HG03571 (cell line): ENCODE data around the gene MECP2.
A peak's percentile ranks its signal among the peaks of the same experiment; 100 is the strongest.

Source experiments
- ATAC-seq: cut with Tn5 transposase; IDR thresholded peaks from one replicate; pipeline ENCODE4 v1.9.1; 2021; ENCODE audit not compliant: unreplicated experiment

MECP2 gene

GRCh38 chrX:154019633-154020528 lies 77.6 kb downstream of the MECP2 start, which contains the start of gene IRAK1:
TSS of gene IRAK1 (minus strand) at chrX:154019902. CDS start at chrX:154019812, 90 bp downstream.
- peak; percentile 56 for ATAC-seq

- ATAC-seq = no peak
Observed at GRCh38 chrX:154019061-154019621, 78.4 kb downstream of the MECP2 start.

DNA sequence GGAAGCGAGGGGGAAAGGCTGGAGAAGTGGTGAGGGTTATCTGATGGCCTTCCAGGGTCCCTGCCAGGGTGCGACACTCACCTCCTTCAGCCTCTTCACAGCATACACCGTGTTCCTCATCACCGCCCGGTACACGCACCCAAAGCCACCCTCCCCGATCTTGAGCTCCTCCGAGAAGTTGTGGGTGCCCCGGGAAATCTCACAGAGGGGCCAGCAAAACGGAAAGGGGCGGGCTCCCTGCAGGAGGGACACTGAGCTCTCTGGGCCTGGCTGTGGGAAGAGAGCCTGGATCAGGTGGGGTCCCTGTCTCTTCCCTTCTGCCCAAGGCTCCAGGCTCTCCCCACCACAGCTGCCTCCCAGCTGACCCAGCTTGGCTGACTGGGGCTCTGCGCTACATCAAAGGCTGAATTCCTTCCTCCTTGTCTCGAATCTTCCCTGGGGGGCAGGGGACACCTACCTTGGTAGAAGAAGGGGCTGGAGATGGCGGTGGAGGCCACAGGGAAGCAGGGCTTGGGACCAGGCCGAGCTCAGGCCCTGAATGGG lies 78.9 kb downstream of the MECP2 start:
- no peak for ATAC-seq

GRCh38 chrX:154017766-154018517 lies 79.6 kb downstream of the MECP2 start:
- ATAC-seq = no peak

DNA sequence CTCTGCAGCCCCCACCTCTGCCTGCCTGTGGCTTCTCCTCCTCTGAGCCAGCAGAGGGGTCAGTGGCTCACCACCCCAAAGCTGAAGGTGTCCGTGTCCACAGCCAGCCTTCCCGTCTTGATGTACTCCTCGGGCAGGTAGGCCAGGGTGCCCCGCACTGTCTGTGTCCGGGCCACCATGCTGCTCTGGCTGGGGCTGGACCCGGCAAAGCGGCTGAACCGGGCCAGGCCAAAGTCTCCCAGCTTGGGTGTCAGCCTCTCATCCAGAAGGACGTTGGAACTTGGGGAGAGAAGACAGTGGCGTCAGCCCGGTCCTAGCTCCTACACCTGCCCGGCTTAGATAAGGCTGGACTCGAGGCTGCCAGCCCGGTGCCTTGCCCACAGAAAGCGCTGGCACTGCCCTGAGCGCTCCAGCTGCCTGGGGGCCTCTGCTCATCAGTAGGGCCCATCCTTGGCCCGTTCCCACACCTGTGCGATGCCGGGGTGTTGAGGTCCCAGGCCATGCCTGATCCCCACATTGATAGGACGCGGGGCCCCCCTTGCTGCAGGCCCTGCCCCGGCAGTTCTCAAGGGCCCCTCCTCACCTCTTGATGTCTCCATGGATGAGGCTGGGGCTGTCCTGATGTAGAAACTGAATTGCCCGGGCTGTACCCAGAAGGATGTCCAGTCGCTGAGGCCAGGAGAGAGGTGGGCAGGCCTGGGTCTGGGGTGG lies 81.0 kb downstream of the MECP2 start:
- ATAC-seq = no peak

DNA sequence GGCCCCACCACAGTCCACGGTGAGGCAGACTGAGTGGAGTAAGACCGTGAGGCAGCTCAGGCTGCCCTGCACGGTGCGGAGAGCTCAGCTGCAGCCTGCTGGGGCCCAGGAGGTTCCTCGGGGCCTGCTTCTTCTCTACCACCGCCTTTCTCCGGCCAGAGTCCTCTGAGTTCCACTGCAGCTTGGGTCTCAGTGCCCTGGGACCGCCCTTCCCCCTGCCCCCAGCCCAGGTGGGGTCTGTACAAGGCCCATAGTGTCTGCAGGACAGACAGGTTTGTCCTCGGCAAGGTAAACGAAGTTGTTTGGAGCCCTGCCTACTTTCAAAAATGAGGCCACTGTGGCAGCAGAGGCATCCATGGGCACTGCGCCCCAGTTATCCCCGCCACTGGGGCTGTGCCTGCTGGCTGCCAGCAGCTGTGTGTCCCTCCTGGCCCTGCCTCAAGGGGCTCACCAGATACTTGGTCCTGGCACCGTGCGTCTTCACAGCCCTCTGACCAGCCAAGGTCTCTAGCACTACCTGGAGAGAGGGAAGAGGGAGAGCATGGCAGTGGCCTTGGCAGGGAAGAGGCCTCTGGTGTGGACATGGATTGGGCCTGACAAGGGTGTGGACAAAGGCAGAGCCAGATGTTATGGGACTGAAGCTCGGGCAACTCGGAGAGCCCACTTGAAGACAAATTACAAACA lies 81.8 kb downstream of the MECP2 start:
- ATAC-seq = no peak

DNA sequence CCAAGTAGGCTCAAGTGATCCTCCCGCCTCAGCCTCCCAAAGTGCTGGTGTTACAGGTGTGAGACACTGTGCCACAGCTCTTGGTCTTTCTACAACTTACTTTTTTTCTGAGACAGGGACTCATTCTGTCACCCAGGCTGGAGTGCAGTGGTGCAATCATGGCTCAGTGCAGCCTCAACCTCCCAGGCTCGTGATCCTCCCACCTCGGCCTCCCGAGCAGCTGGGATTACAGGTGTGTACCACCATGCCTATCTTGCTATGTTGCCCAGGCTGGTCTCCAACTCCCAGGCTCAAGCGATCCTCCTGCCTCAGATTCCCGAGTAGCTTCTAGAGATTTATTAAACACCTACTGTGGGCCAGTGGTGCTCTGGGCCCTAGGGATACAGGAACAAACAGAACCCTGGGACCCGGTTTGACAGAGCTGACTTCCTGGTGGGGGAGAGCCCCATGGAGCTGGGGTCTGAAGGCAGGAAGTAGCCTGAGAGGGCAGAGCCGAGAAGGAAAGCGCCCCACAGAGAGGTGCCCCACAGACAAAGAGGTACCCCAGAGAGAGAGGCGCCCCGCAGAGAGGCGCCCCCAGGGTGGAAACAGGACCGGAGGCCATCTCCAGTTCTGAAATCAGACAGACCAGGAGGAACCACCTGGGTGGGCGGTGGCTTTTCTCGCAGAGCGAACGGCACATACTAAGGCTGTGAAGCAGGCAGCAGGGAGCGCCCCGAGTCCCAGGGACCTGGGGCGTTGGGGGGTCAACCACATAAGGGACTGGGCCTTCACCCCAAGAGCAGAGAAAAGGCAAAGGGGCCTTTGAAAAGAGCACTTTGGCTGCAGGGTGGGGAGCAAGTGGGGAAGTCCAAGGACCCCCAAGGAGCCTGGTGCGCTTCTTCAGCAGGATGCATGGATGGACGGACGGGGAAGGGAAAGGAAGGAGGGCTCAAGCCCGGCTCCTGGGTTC lies 82.8 kb downstream of the MECP2 start:
- no peak for ATAC-seq

DNA sequence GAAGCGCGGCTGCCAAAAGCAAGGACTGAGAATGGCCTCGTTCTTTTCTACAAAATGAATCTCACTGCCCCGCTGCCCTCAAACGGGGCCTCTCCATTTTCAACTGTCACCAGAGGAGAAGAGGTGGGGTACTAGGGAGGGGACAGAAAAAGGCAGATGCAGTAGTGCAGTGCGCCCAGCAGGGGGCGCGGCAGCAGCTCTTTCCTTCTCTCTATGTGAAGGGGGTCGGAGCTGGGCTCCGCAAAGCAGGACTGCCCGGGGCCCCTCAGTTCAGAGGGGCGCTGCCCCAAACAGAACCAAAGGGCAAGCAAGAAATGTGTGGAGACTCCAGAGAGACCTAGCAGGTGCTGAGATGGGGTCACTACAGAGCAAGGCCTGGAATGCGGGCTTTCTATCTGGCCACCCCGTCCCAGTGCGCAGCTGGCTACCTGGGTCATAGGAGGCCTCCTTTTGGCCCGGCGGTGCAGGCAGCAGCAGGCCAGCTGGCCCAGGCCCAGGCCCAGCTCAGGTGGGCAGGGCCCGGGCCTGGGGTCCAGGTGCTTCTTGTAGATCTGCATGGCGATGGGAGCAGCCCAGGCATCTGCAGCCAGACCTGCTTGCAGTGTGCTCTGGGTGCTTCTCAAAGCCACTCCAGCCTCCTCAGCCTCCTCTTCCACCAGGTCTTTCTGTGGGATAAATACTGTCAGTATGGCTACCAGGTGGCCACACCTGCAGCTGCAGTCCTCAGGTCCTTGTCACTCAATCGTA lies 83.7 kb downstream of the MECP2 start:
- ATAC-seq = no peak

- ATAC-seq = no peak
Observed at GRCh38 chrX:154013001-154013421, 84.5 kb downstream of the MECP2 start.

GRCh38 chrX:154012336-154012991 lies 85.1 kb downstream of the MECP2 start:
- no peak for ATAC-seq

GRCh38 chrX:154011376-154012335 lies 85.9 kb downstream of the MECP2 start:
- ATAC-seq = no peak

DNA sequence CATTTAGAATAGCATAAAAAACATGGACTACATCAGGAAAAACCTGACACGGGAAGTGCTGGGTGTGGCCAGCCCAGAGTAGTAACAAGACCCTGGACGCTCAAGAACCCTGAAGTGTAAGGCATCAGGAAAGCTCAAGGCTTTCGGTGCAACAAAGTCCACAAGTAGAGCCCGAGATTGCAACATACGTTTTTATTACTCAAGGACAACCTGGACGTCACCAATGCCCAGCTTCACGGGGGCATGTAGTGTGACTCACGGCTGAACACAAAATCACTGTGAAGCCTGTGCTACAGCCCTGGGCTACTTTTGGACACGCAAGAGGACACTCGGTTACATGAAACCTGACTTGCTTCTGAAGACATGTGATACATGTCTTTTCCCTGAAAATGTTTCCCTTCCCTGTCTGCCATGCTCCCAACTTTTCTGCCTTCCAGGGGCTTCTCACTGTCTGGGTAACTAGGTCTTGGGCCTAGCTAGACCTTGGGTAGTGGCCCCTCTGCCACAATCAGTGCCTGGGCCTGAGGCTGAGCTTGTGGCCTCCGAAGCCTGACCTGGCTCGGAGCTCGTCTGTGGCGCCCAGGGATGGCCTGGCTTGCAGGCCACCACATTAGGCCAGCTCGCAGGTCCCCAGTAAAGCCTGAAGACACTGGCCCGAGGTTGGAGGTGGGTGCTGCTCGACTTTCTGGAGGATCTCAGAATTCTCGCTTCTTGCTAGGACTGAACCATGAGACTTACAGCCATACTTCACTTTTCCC lies 87.0 kb downstream of the MECP2 start:
- no peak for ATAC-seq

- no peak for ATAC-seq
Observed at GRCh38 chrX:154008521-154008920, 89.0 kb downstream of the MECP2 start.

DNA sequence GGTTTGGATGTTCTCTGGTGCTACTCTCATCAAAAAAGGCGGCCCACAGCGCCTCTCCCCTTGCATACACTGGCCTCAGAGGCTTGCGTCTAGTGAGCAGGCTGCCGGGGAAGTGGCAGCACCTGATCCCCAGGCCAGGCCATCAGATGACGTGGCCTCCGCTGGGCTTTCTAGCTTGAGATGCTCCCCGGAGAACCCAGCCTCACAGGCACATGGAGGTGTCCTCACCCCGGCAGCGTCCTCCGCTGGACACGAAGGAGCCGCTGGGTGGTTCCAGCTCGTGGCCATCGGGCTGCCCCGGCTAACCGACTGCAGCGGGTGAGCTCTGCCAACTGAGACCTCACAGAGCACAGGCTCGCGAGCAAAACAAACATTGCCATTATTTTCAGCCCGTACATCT lies 90.6 kb downstream of the MECP2 start:
- no peak for ATAC-seq

DNA sequence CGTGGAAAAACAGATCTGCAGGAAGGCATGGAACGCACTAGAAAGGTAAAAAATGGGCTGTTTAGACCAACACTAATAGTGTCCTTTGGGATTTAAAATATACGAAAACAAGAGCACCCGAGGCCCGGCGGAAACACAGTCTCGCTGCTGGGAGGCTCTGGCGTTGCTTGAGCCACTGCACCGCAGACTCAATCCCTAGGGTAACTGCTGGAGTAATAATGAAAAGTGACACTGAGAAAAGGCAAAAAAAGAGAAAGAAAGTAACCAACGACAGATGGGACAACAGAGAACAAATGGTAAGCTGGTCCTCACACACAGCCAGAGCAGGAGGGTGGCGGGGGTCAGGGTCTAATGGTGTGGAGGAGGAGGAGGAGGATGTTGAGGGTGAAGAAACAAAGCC lies 93.2 kb downstream of the MECP2 start:
- no peak for ATAC-seq

GRCh38 chrX:154002215-154002719 lies 95.2 kb downstream of the MECP2 start:
- peak; percentile 71 for ATAC-seq
